HG02885 (cell line): Measurements from ENCODE around the gene CLSTN2.

Source experiments
- ATAC-seq: cut with Tn5 transposase; IDR thresholded peaks from one replicate; pipeline ENCODE4 v1.9.1; 2021; ENCODE audit warnings: mild to moderate bottlenecking; ENCODE audit not compliant: unreplicated experiment, poor library complexity

The CLSTN2 gene

GRCh38 chr3:139935016-139935865 is at the start of gene CLSTN2:
CLSTN2 (plus strand) TSS chr3:139935185.
- ATAC-seq = peak; percentile 73

- no peak for ATAC-seq
Measured at GRCh38 chr3:139887431-139887830, 47.6 kb upstream of the CLSTN2 start.

- ATAC-seq = no peak
Measured at GRCh38 chr3:139888561-139889140, 46.3 kb upstream of the CLSTN2 start.

- ATAC-seq = no peak
Measured at GRCh38 chr3:139893267-139893962, 41.6 kb upstream of the CLSTN2 start.

DNA sequence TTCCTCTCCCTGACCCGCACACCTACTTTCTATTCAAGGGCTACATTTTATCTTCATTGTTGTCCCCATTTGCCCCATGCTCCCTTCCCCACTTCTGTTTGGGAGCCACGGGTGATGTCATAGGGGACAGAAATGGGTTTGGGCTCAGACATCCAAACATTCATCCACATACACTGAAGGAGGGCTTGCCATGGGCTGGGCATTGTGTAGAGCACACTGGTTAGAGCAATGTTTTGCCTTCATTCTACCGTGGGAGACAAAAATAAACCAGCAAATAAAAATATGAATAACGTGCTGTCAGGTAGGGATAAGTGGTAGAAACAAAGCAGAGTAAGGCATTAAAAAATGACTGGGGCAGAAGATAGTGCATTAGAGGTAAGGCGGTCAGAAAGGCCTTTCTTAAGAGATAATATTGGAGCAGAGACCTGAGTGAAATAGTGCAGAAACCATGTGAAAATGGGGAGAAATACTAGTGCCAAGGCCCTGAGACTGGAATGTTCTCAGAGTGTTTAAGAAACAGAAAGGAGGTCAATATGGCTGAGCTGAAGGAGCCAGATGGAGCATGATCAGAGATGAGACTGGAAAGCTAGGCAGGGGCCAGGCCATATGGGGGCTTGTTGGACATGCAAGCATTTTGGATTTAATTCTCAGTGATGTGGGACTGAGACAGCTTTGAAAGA is 40.9 kb upstream of the CLSTN2 start:
- no peak for ATAC-seq

GRCh38 chr3:139894643-139894989 is 40.4 kb upstream of the CLSTN2 start:
- ATAC-seq = no peak

DNA sequence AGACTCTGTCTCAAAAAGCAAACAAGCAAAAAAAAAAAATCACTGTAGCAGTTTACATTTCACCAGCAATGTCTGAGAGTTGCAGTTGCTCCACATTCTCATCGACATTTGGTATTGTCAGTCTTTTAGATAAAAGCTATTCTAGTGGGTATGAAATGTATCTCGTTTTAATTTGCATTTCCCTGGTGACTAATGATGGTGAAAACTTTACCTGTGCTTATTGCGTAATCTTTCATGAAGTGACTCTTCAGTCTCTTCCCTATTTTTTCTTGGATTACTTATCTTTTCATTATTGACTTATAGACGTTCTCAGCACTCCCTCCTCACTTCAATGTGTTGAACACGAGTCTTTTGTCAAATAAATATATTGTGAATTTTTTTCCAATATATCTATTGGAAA is 37.2 kb upstream of the CLSTN2 start:
- ATAC-seq = no peak

GRCh38 chr3:139906418-139906817 is 28.6 kb upstream of the CLSTN2 start:
- no peak for ATAC-seq

DNA sequence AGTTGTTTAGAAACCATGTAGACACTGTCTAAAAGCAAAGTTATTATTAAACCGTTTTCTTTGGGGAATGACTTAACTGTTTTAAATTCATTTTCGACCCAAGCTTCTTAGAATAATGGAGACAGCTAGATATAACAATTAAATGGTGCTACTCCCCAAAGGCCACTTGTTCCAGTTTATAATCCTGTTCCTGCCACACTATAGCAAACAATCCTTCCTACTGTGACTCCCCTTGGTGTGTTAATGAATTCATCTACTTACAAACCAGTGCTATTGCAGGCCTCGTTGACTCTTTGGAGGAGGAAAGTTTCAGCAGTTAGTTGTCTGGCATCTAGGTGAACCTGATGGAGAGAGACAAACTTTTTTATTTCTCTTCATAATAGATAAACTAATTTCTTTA is 25.2 kb upstream of the CLSTN2 start:
- no peak for ATAC-seq

DNA sequence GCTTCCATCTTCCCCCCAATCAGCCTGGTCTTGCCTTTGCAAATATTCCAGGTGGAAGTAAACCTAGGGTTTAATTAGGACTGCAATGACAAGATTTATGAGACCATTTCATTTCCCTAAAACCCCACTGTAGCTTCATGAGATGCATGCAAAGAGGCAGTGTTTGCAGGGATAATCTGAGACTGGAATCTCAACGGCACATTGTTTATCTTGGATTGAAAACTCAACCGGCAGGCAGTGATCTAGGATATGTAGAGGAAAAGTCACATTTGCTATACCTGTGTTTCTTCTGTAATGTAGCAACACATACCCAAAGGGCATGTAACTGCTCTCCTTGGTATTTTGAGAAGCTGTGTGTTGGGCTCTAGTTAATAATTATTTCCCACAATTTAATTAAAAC is 18.7 kb upstream of the CLSTN2 start:
- no peak for ATAC-seq

DNA sequence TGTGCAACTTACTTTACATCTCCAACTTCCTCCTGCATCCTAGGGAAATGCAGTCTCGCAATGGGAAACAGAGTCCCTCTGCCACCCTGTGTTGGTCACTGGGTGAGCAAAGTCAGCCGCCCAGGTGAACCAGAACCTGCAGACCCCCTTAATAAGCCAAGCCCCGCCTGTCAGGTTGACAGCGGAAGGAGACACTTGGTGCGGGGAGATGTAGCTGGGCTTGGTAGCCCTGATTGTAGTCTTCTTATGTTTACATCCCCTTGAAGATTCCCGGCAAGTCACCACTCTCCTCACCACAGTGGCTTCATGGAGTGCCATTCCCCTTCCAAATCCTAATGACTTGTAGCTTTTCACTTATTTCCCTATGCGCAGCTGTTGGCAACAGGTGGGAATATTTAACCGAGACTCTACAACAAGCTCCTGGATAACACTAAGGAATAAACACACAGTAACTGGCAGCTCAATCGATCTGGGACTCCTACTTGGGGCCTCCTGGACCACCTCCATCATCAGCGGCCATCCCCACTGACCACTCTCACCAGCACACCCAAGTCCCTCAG is 17.7 kb upstream of the CLSTN2 start:
- ATAC-seq = no peak

- no peak for ATAC-seq
Measured at GRCh38 chr3:139928708-139929505, 6.1 kb upstream of the CLSTN2 start.

DNA sequence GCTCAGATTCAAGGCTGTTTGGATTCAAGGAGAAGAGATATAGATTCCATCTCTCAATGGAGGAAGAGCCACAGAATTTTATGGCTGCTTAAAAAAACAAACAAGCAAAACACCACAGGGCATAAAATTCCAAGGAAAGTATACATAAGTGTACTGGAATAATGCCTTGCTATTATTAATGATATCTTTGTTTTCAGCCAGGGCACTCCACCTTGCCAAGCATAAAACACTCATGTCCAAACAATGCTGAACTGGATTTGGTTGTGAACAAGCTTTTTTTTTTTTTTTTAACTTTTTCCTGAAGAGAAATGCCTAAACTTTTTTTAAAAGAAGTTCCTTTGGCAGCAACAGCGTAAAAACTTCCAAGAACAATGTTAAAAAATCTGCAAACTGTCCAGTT is 4.8 kb upstream of the CLSTN2 start:
- ATAC-seq = no peak

GRCh38 chr3:139933766-139934165 is 1.2 kb upstream of the CLSTN2 start:
- no peak for ATAC-seq

DNA sequence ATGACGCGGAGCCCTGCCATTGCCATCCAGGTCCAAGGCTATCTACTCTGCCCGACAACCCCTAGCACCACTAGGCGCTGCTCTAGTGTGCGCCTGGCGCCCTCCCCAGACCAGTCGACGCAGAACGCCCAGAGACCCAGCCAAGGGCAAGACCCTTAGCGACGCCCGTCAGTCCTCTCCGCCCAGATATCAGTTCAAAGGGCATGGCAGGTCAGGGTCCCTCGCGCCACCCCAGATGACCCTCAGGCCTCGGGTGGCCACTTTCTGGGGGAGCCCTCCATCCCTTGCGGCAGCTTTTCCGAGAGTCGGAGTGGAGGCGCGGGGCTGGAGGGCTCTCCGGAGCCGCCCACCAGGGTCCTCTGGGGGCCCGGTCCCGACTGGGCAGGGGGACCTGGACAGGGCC is 371 bp upstream of the CLSTN2 start:
- ATAC-seq = peak; percentile 30

DNA sequence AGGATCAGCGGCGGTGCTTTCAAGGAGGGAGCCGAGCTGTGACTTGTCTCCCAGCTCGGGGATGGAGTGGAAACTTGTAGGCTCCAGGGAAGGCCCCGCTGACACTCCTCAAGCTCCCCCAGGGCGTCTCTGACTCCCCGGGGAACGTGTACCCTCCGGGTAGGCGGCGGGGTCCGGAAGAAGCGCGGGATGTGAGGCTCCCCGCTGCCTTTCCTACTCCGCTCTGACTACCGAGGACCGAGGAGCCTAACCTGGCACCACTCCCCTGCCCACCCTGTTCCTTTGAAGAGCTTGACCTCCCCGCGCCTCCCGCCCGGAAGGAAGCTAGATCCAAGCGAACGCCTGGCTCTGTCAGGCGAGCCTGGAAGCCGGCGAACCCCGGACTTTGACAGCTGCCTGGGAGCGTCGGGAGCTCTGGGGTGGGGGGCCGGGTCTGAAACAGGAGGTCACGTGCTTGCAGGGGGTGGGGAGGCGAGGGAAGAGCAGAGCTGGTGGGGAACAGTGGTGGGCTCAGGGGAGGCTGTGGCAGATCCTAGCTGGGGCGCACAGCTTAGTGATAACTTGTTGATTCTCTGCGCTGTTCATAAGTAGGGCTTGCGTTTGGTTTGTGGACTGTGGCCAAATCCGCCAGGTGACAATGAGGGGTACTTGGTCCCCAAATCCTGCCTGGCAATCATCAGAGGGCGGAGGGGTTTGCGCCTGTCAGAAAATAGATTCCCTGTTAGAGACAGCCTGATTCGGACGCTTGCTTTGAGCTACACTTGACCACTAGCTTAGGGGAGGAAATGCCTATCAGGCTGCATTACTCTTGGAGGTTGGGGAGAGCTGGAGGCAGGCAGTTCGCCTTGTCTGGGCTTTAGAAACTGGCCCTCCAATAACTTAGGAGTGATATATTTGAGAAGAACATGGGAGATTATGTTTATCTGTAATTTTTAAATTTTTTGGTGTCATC is 1.2 kb downstream of the CLSTN2 start:
- no peak for ATAC-seq

DNA sequence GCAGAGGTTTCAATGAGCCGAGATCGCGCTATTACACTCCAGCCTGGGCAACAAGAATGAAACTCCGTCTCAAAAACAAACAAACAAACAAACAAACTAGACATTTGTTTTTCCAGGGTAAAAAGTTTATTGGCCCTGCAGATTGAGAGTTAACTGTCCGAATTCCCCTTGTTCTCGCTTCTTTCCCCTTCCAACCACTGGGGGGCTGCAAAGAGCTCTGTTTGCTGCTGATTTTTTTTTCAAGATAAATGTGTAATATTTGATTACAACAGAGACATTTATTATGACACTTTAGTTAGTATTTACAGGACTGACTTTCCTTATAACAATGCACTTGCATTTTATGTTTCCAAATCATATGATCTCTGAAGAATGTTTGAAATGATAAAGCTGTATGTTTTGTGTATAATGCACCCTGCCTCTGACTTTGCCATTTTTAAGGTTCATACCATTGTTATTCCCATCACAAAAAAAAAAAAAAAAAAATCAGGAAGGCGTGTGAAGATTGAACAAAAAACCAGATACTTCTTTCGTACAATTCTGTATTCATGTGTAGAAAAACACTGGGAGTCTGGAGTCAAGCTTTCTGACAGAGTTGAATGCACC is 2.8 kb downstream of the CLSTN2 start:
- no peak for ATAC-seq

- ATAC-seq = no peak
Measured at GRCh38 chr3:139939681-139940190, 4.8 kb downstream of the CLSTN2 start.
